Calu3 (cell line): ENCODE measurements around the gene ELMOD3. TPM values are rescaled to one million over a fixed set of nuclear protein-coding genes. Genes with fewer than 3 reads are reported as not detected.

Experiments
- Bru-seq: library from RNA; stranded (reverse); fragments of 400-500 nt; gene quantifications from one replicate; lab custom pipeline; 2021; lab: Mats Ljungman, UMichigan
- BruChase-seq, 2 experiments: library from RNA; stranded (reverse); fragments of 400-500 nt; gene quantifications; one replicate each; lab custom pipeline; 2021; lab: Mats Ljungman, UMichigan
- BruUV-seq: library from RNA; stranded (reverse); fragments of 400-500 nt; replicated peaks from 2 replicates; lab custom pipeline; 2021; lab: Mats Ljungman, UMichigan
- CTCF ChIA-PET: fragments of 300-600 bp; sonication (Branson Sonifier 250); formaldehyde crosslinking; loops from one replicate; lab custom pipeline; 2022; ENCODE audit warnings: antibody characterized with exemption; lab: Charles Lee
- DNase-seq: peaks from one replicate; pipeline ENCODE4 v3.0.0; 2022
- H3K27ac Mint-ChIP-seq: one replicate; pipeline ENCODE4 v1.8.0; 2022; ENCODE audit warnings: mixed read lengths; ENCODE audit not compliant: unreplicated experiment
- H3K27me3 Mint-ChIP-seq: one replicate; pipeline ENCODE4 v1.8.0; 2022; ENCODE audit warnings: mixed read lengths; ENCODE audit not compliant: unreplicated experiment
- H3K36me3 Mint-ChIP-seq: one replicate; pipeline ENCODE4 v1.8.0; 2022; ENCODE audit warnings: mild to moderate bottlenecking, moderate library complexity, mixed read lengths; ENCODE audit not compliant: insufficient read depth, unreplicated experiment
- H3K4me1 Mint-ChIP-seq: one replicate; pipeline ENCODE4 v1.8.0; 2022; ENCODE audit warnings: mild to moderate bottlenecking, low read depth, mixed read lengths; ENCODE audit not compliant: unreplicated experiment
- H3K4me3 Mint-ChIP-seq: one replicate; pipeline ENCODE4 v1.8.0; 2022; ENCODE audit warnings: mild to moderate bottlenecking, low read depth, moderate library complexity, mixed read lengths; ENCODE audit not compliant: unreplicated experiment
- H3K9me3 Mint-ChIP-seq: one replicate; pipeline ENCODE4 v1.8.0; 2022; ENCODE audit warnings: low read depth, mixed read lengths; ENCODE audit not compliant: unreplicated experiment
- CTCF ChIP-seq: fragments of 200-600 bp; IDR thresholded peaks from one replicate; pipeline ENCODE4 v1.8.0; 2022; ENCODE audit warnings: antibody characterized with exemption; ENCODE audit not compliant: unreplicated experiment
- intact Hi-C: fragments of 100-400 bp; cut with micrococcal nuclease; formaldehyde crosslinking; loops from one replicate; pipeline ENCODE4 v1.10.0; 2022; ENCODE audit not compliant: unreplicated experiment
- long read RNA-seq: library from polyadenylated mRNA; stranded (forward); transcript quantifications from one replicate; pipeline ENCODE4 v2.0.0, GENCODE V29; 2022
- total RNA-seq: library from RNA; stranded (reverse); gene quantifications from 2 replicates; pipeline ENCODE4 v1.2.3, GENCODE V29; 2022

The ELMOD3 gene
- 12.9 and 15.5 TPM in 2 replicates for total RNA-seq
- Bru-seq, nascent RNA: percentile 60 among the genes with signal in this experiment
- BruChase-seq, experiment 1, labeled RNA remaining after a 6-hour chase: percentile 64 among the genes with signal in this experiment
- BruChase-seq, experiment 2, labeled RNA remaining after a 2-hour chase: percentile 67 among the genes with signal in this experiment
- long read RNA-seq, partial matches to known transcripts: 7 of 19 reads
- long read RNA-seq, other reads (novel, unspliced or antisense): 9 of 19 reads

- TF ChIP-seq CTCF: no peak
- Mint-ChIP-seq H3K27me3 (no peaks in the 10 kb centered on the region), H3K9me3 (no peaks in the 10 kb centered on the region), H3K4me1 (no peaks in the 10 kb centered on the region), H3K27ac (peak within 1 kb of the TSS; percentile 89), H3K36me3 (peaks cover 42% of the 10 kb centered on the region), H3K4me3 (peak within 1 kb of the TSS; percentile 96)
- intact Hi-C loops: no loop called here
- DNase-seq: peak; percentile 98
- no TSS peak for BruUV-seq
- CTCF ChIA-PET: interaction anchor here (0.6 to 1.5 kb wide), 3 partner anchors 27 to 184 kb away, joined by 3 to 6 read pairs (median 3); partner anchors contain the start of genes MAT2A, SH2D6 and TGOLN2
These were observed at the start of gene ELMOD3, which contains the start of gene RETSAT for GRCh38 chr2:85354286-85355072. TSS of gene ELMOD3 (plus strand) at chr2:85354769. CDS start at chr2:85357199, 2,430 bp downstream. TSS of gene RETSAT (minus strand) at chr2:85354528. CDS start at chr2:85354507, 21 bp downstream.

DNA sequence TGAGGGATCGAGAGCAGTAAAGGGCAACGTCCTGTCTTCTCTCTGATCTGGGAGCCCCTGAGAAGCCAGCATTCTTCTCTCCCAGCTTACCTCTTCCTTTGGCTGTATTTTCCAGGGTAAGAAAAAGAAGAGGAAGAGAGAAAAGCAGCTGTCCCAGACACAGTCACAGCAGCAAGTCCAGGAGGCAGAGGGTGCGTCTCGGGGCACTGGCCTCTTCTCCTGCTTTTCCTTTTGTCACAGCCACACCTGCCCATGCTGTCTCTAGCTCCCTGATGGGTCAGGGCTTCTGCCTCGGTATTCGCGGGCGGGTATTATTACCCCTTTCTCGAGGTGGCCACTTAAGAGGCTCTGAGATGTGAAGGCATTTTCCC lies 47.1 kb upstream of the ELMOD3 start:
- CTCF ChIA-PET: interaction anchor here (0.9 kb wide), 1 partner anchor 46 kb away, joined by 3 read pairs; no protein-coding TSS in a partner anchor
- Mint-ChIP-seq H3K9me3 (no peaks in the 10 kb centered on the region), H3K27me3 (peaks cover 13% of the 10 kb centered on the region), H3K4me1 (peaks cover 31% of the 10 kb centered on the region), H3K27ac (peak overlapping the region; percentile 67), H3K36me3 (no peaks in the 10 kb centered on the region), H3K4me3 (peak overlapping the region; percentile 45)
- no peak for TF ChIP-seq CTCF
- no TSS peak for BruUV-seq
- intact Hi-C loops: loop anchor here (10.0 kb wide), 1 partner anchor 813 kb away; no protein-coding TSS in a partner anchor
- DNase-seq: no peak

DNA sequence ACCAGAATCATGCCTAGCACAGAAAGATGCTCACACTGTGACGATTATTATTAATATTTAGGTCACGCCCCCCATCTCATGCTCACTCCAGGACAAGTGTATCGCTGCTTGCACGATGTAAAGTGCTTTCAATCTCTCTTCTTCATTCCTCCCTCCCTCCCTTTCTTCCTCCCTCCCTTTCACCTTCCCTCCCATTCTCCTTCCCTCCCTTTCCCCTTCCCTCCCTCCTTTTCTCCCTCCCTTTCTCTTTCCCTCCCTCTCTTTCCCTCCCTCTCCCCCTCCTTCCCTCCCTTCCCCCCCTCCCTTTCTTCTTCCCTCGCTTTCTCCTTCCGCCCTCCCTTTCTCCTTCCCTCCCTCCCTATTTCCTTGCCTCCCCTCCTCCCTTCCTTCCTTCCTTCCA lies 46.4 kb upstream of the ELMOD3 start:
- H3K27me3 Mint-ChIP-seq: peaks cover 13% of the 10 kb centered on the region
- peaks cover 31% of the 10 kb centered on the region for H3K4me1 Mint-ChIP-seq
- no peak for DNase-seq
- H3K27ac Mint-ChIP-seq: no peak overlapping the region
- CTCF ChIA-PET: no interaction called here
- no peak for TF ChIP-seq CTCF
- no peaks in the 10 kb centered on the region for H3K36me3 Mint-ChIP-seq
- H3K4me3 Mint-ChIP-seq: no peak overlapping the region
- H3K9me3 Mint-ChIP-seq: no peaks in the 10 kb centered on the region
- no TSS peak for BruUV-seq
- intact Hi-C loops: loop anchor here (10.0 kb wide), 1 partner anchor 813 kb away; no protein-coding TSS in a partner anchor

- H3K4me3 Mint-ChIP-seq: no peak overlapping the region
- no peaks in the 10 kb centered on the region for H3K36me3 Mint-ChIP-seq
- no TSS peak for BruUV-seq
- CTCF ChIA-PET: no interaction called here
- intact Hi-C loops: loop anchor here (10.0 kb wide), 1 partner anchor 814 kb away; no protein-coding TSS in a partner anchor
- peaks cover 13% of the 10 kb centered on the region for H3K27me3 Mint-ChIP-seq
- H3K4me1 Mint-ChIP-seq: peaks cover 31% of the 10 kb centered on the region
- TF ChIP-seq CTCF: no peak
- DNase-seq: peak; percentile 18
- H3K27ac Mint-ChIP-seq: peak overlapping the region; percentile 0
- H3K9me3 Mint-ChIP-seq: no peaks in the 10 kb centered on the region
These were observed 45.5 kb upstream of the ELMOD3 start for GRCh38 chr2:85308896-85309555.
